H1 (cell line): Measurements from ENCODE around the gene MEGF11. TPM values are rescaled to one million over a fixed set of nuclear protein-coding genes. Genes with fewer than 3 reads are reported as not detected.

Experiments
- CTCF ChIA-PET: fragments of 300-600 bp; sonication (Branson Sonifier 250); formaldehyde crosslinking; loops from one replicate; lab custom pipeline; 2021; ENCODE audit not compliant: partially characterized antibody; lab: Charles Lee
- POLR2A ChIA-PET: fragments of 300-600 bp; sonication (Branson Sonifier 250); formaldehyde crosslinking; loops from one replicate; lab custom pipeline; 2021; ENCODE audit warnings: inconsistent platforms; ENCODE audit not compliant: partially characterized antibody; lab: Charles Lee
- DNase-seq, 2 experiments: peaks; one replicate each; pipeline versions ENCODE4 v3.0.0 to v3.0.0-alpha.2; 2010 to 2022; ENCODE audit warnings: low spot score in 2 of 2, low read depth in 1 of 2, mixed read lengths in 1 of 2
- FAIRE-seq: peaks from 2 replicates; lab custom pipeline; 2011; peaks lifted over from hg19 to GRCh38; lab: Jason Lieb, UNC
- H2AFZ ChIP-seq: 2 replicates; pipeline ENCODE4 v1.8.1; 2012; ENCODE audit warnings: low read length, inconsistent platforms
- H2AK5ac ChIP-seq: 2 replicates; pipeline ENCODE4 v1.6.1; 2013; ENCODE audit warnings: low read depth, low read length
- H2BK120ac ChIP-seq: replicated peaks from 2 replicates; pipeline ENCODE3; 2013; ENCODE audit warnings: low read depth, low read length, inconsistent platforms
- H2BK12ac ChIP-seq: 2 replicates; pipeline ENCODE4 v1.6.1; 2013; ENCODE audit warnings: low read depth, low read length
- H2BK15ac ChIP-seq: 2 replicates; pipeline ENCODE4 v1.6.1; 2013; ENCODE audit warnings: low read length
- H2BK20ac ChIP-seq: 2 replicates; pipeline ENCODE4 v1.6.1; 2013; ENCODE audit warnings: low read length
- H2BK5ac ChIP-seq: 2 replicates; pipeline ENCODE4 v1.6.1; 2013; ENCODE audit warnings: low read depth, low read length
- H3K14ac ChIP-seq: 2 replicates; pipeline ENCODE4 v1.6.1; 2013; ENCODE audit warnings: inconsistent platforms; ENCODE audit not compliant: insufficient read length
- H3K18ac ChIP-seq: 2 replicates; pipeline ENCODE4 v1.6.1; 2013; ENCODE audit warnings: low read length; ENCODE audit errors: extremely low read depth
- H3K23ac ChIP-seq: 2 replicates; pipeline ENCODE4 v1.6.1; 2013; ENCODE audit warnings: inconsistent platforms; ENCODE audit not compliant: insufficient read length
- H3K23me2 ChIP-seq: 2 replicates; pipeline ENCODE4 v1.6.1; 2013; ENCODE audit warnings: low read depth, low read length
- H3K27ac ChIP-seq: 2 replicates; pipeline ENCODE4 v1.6.1; 2011; ENCODE audit warnings: low read depth, low read length, inconsistent platforms
- H3K27me3 ChIP-seq, 4 experiments: replicated peaks in 1 of 4; 1 replicate in 1 of 4; 2 replicates in 3 of 4; pipeline versions ENCODE4 v1.6.1 to v1.8.1; 2011 to 2013; ENCODE audit warnings: low read length in 3 of 4, mild to moderate bottlenecking in 3 of 4, inconsistent platforms in 2 of 4, mixed read lengths in 2 of 4, moderate library complexity in 1 of 4; ENCODE audit not compliant: control insufficient read depth in 3 of 4, insufficient read depth in 3 of 4; ENCODE audit errors: extremely low read depth in 1 of 4
- H3K36me3 ChIP-seq, 4 experiments: 2 replicates each; pipeline versions ENCODE4 v1.6.1 to v1.8.1; 2011 to 2013; ENCODE audit warnings: mild to moderate bottlenecking in 4 of 4, low read length in 3 of 4, moderate library complexity in 2 of 4, control low read depth in 1 of 4, inconsistent platforms in 1 of 4; ENCODE audit not compliant: insufficient read depth in 4 of 4, control insufficient read depth in 2 of 4
- H3K4ac ChIP-seq: replicated peaks from 2 replicates; pipeline ENCODE3; 2013; ENCODE audit warnings: low read length, low read depth, mixed read lengths, inconsistent platforms; ENCODE audit not compliant: insufficient read length
- H3K4me1 ChIP-seq, 4 experiments: replicated peaks in 1 of 4; 1 replicate in 1 of 4; 2 replicates in 3 of 4; pipeline versions ENCODE4 v1.6.1 to v1.8.1; 2011 to 2013; ENCODE audit warnings: low read length in 3 of 4, inconsistent platforms in 2 of 4, mixed read lengths in 1 of 4; ENCODE audit not compliant: insufficient read depth in 4 of 4, control insufficient read depth in 3 of 4
- H3K4me2 ChIP-seq, 2 experiments: 2 replicates each; pipeline versions ENCODE4 v1.6.1 to v1.8.1; 2011 to 2013; ENCODE audit warnings: low read depth in 2 of 2, low read length in 2 of 2, control low read depth in 1 of 2, inconsistent platforms in 1 of 2, mild to moderate bottlenecking in 1 of 2; ENCODE audit not compliant: insufficient read depth in 1 of 2
- H3K4me3 ChIP-seq, 4 experiments: fragments of 200-600, 300-600 bp in 1 of 4; sonication (generic), shearing (Covaris generic), sonication (Bioruptor Twin) in 1 of 4; 2 replicates each; pipeline versions ENCODE4 v1.5.1 to v1.8.1; 2011 to 2016; ENCODE audit warnings: low read length in 4 of 4, low read depth in 3 of 4, control low read depth in 2 of 4, inconsistent platforms in 2 of 4, mild to moderate bottlenecking in 2 of 4, mixed read lengths in 1 of 4, moderate library complexity in 1 of 4; ENCODE audit not compliant: insufficient read depth in 2 of 4; ENCODE audit errors: extremely low read depth in 1 of 4
- H3K56ac ChIP-seq: replicated peaks from 2 replicates; pipeline ENCODE3; 2013; ENCODE audit warnings: low read depth, mild to moderate bottlenecking, mixed read lengths, low read length, inconsistent platforms; ENCODE audit not compliant: insufficient read length
- H3K79me1 ChIP-seq: 2 replicates; pipeline ENCODE4 v1.6.1; 2013; ENCODE audit warnings: low read depth, low read length, control low read depth
- H3K79me2 ChIP-seq, 2 experiments: 2 replicates each; pipeline versions ENCODE4 v1.6.1 to v1.8.1; 2012 to 2013; ENCODE audit warnings: low read length in 2 of 2, mild to moderate bottlenecking in 2 of 2, inconsistent platforms in 1 of 2; ENCODE audit not compliant: insufficient read depth in 2 of 2, control insufficient read depth in 1 of 2
- H3K9ac ChIP-seq, 4 experiments: replicated peaks in 1 of 4; 1 replicate in 1 of 4; 2 replicates in 3 of 4; pipeline versions ENCODE4 v1.6.1 to v1.8.1; 2011 to 2013; ENCODE audit warnings: low read depth in 3 of 4, low read length in 3 of 4, control low read depth in 2 of 4, mild to moderate bottlenecking in 2 of 4, moderate library complexity in 2 of 4, inconsistent platforms in 1 of 4; ENCODE audit errors: extremely low read depth in 1 of 4
- H3K9me3 ChIP-seq, 2 experiments: 2 replicates each; pipeline versions ENCODE4 v1.6.1 to v1.8.1; 2012 to 2013; ENCODE audit warnings: mild to moderate bottlenecking in 2 of 2, moderate library complexity in 2 of 2, control low read depth in 1 of 2, inconsistent platforms in 1 of 2, low read depth in 1 of 2, low read length in 1 of 2, mixed read lengths in 1 of 2; ENCODE audit not compliant: insufficient read depth in 2 of 2
- H4K20me1 ChIP-seq, 2 experiments: replicated peaks in 1 of 2; 2 replicates each; pipeline versions ENCODE3 to v1.8.1; 2011 to 2013; ENCODE audit warnings: inconsistent platforms in 2 of 2, low read length in 2 of 2, mild to moderate bottlenecking in 1 of 2; ENCODE audit not compliant: insufficient read depth in 2 of 2, control insufficient read depth in 1 of 2
- H4K5ac ChIP-seq: 2 replicates; pipeline ENCODE4 v1.6.1; 2013; ENCODE audit warnings: low read length, low read depth, mixed read lengths, inconsistent platforms; ENCODE audit not compliant: insufficient read length
- H4K8ac ChIP-seq: 2 replicates; pipeline ENCODE4 v1.8.0; 2013; ENCODE audit warnings: mild to moderate bottlenecking, moderate library complexity, low read length, inconsistent platforms; ENCODE audit not compliant: insufficient read depth; ENCODE audit errors: extremely low read depth
- H4K91ac ChIP-seq: replicated peaks from 2 replicates; pipeline ENCODE3; 2013; ENCODE audit warnings: low read length, mixed read lengths, inconsistent platforms; ENCODE audit not compliant: insufficient read length
- CBX5 ChIP-seq: fragments of 300-800, 300-1000 bp; sonication (generic); IDR thresholded peaks from 2 replicates; pipeline ENCODE4 v1.7.1; 2016; ENCODE audit warnings: antibody characterized with exemption, low read length, low read depth
- CBX8 ChIP-seq: fragments of 300-800, 300-1000 bp; sonication (generic); IDR thresholded peaks from 2 replicates; pipeline ENCODE4 v1.7.1; 2016; ENCODE audit warnings: low read depth, low read length, borderline replicate concordance
- E2F6 ChIP-seq: IDR thresholded peaks from 2 replicates; pipeline ENCODE4 v1.6.1; 2012; ENCODE audit warnings: inconsistent platforms
- EP300 ChIP-seq, 2 experiments: IDR thresholded peaks; 1 replicate in 1 of 2; 2 replicates in 1 of 2; pipeline ENCODE4 v1.6.1; 2011 to 2012; ENCODE audit warnings: low read depth in 2 of 2, low read length in 2 of 2, mild to moderate bottlenecking in 2 of 2, borderline replicate concordance in 1 of 2, inconsistent platforms in 1 of 2, moderate library complexity in 1 of 2
- FOSL1 ChIP-seq: IDR thresholded peaks from 2 replicates; pipeline ENCODE4 v1.6.1; 2011; ENCODE audit warnings: mild to moderate bottlenecking, low read depth, low read length, moderate library complexity; ENCODE audit not compliant: insufficient read depth
- JUND ChIP-seq: IDR thresholded peaks from 2 replicates; pipeline ENCODE4 v1.6.1; 2011; ENCODE audit warnings: mild to moderate bottlenecking, improper control_type of control experiment, low read length
- RAD21 ChIP-seq, 2 experiments: IDR thresholded peaks in 1 of 2; conservative IDR thresholded peaks in 1 of 2; 2 replicates each; pipeline ENCODE4 v1.6.1; 2011; ENCODE audit warnings: low read depth in 2 of 2, low read length in 2 of 2, improper control_type of control experiment in 1 of 2, inconsistent platforms in 1 of 2, mild to moderate bottlenecking in 1 of 2, moderate library complexity in 1 of 2
- SP1 ChIP-seq: IDR thresholded peaks from 2 replicates; pipeline ENCODE4 v1.6.1; 2011; ENCODE audit warnings: low read depth, low read length
- SP2 ChIP-seq: IDR thresholded peaks from 2 replicates; pipeline ENCODE4 v1.6.1; 2012; ENCODE audit warnings: mild to moderate bottlenecking, low read length, inconsistent platforms
- SP4 ChIP-seq: IDR thresholded peaks from 2 replicates; pipeline ENCODE4 v1.6.1; 2012; ENCODE audit warnings: low read length, inconsistent platforms
- WGBS, 2 experiments: shearing (Covaris generic) in 1 of 2; methylation state at CpG; one replicate each; pipeline versions ENCODE4 v1.1.6 to v1.1.7; 2013 to 2015; ENCODE audit warnings: low lambda C conversion rate in 2 of 2, mixed read lengths in 2 of 2, inconsistent platforms in 1 of 2, low coverage in 1 of 2, missing lambda C conversion rate in 1 of 2; ENCODE audit not compliant: insufficient replicate concordance in 2 of 2, insufficient coverage in 1 of 2, insufficient read length in 1 of 2; ENCODE audit errors: extremely low coverage in 1 of 2, missing lambda C conversion rate in 1 of 2; 5-methylcytosine and 5-hydroxymethylcytosine counted together
- polyA plus RNA-seq, 7 experiments: library from polyadenylated mRNA; depleted of rRNA in 3 of 7; stranded (reverse) in 5 of 7; unstranded in 2 of 7; fragments of >200 nt in 5 of 7; fragments of 200-250 nt in 2 of 7; gene quantifications; 1 replicate in 5 of 7; 2 replicates in 1 of 7; 4 replicates in 1 of 7; pipeline versions ENCODE4 v1.2.1 to v1.2.3, GENCODE V29; 2011 to 2013; ENCODE audit warnings: missing spikeins in 2 of 7, mixed read lengths in 2 of 7
- total RNA-seq: library from RNA; stranded (reverse); fragmentation: NEBNext Ultra II Directional; extraction: Animal tissue kit (Norgen Biotek cat#: 25700); gene quantifications from 2 replicates; pipeline ENCODE4 v1.2.1, GENCODE V29; 2021
- TF ChIP-seq, protein P1 (sequence below): IDR thresholded peaks from 2 replicates; pipeline ENCODE4 v1.6.1; 2012; ENCODE audit warnings: inconsistent platforms

MEGF11 gene
- total and polyA plus RNA-seq, 2 of the 8 experiments (the other 6 are each of a cell fraction or from before 2014, with no cell fraction given): 4.4 to 4.8 TPM

- peaks cover 10 to 21% (median 11%) of the 10 kb centered on the region in 4 experiments for H3K4me1 ChIP-seq
- H3K23me2 ChIP-seq: peaks cover 2% of the 10 kb centered on the region
- no peak overlapping the region for H3K9ac ChIP-seq
- H3K4me2 ChIP-seq: no peak overlapping the region
- no peak overlapping the region for H3K4me3 ChIP-seq
- TF ChIP-seq E2F6 (no peak), SP2 (no peak), SP4 (no peak), JUND (no peak), CBX5 (no peak), RAD21 (IDR thresholded peaks at IDR 0.05 in 1 of 2, conservative IDR thresholded peaks at IDR 0.05 in 1 of 2; ENCODE audit: low read depth in 2 of 2, low read length in 2 of 2) (no peak), EP300 (IDR thresholded peaks at IDR 0.05; ENCODE audit: borderline replicate concordance in 1 of 2, low read depth in 2 of 2, low read length in 2 of 2) (no peak), SP1 (no peak), CBX8 (no peak), FOSL1 (no peak)
- TF ChIP-seq, protein P1, sequence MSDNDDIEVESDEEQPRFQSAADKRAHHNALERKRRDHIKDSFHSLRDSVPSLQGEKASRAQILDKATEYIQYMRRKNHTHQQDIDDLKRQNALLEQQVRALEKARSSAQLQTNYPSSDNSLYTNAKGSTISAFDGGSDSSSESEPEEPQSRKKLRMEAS: no peak
- H2BK15ac ChIP-seq: no peak overlapping the region
- no peak overlapping the region for H3K23ac ChIP-seq
- no peaks in the 10 kb centered on the region for H3K79me1 ChIP-seq
- no peak overlapping the region for H3K27ac ChIP-seq
- no peak overlapping the region for H2AFZ ChIP-seq
- H3K36me3 ChIP-seq: no peaks in the 10 kb centered on the region
- no peak overlapping the region for H4K5ac ChIP-seq
- no peak overlapping the region for H3K56ac ChIP-seq
- 0 out of 2 replicates have a peak overlapping the region, but pooled peaks have one; percentile 26 for H2BK5ac ChIP-seq
- 84% methylated on average over 7 of the region's 7 CpGs; no CpG with 5 or more reads in 1 of the 2 experiments for WGBS, 2 experiments
- no peaks in the 10 kb centered on the region for H3K9me3 ChIP-seq
- ChIA-PET POLR2A (interaction anchor here (1.0 to 1.2 kb wide), 2 partner anchors 22 to 526 kb away, joined by 3 read pairs; partner anchors contain the start of genes RPL4 and ZWILCH), CTCF (interaction anchor here (0.6 to 7.8 kb wide), 14 partner anchors 8 to 399 kb away, joined by 3 to 70 read pairs (median 4); no protein-coding TSS in a partner anchor)
- no peak overlapping the region for H3K4ac ChIP-seq
- no peak overlapping the region for H2AK5ac ChIP-seq
- no peak for FAIRE-seq
- H4K20me1 ChIP-seq: no peaks in the 10 kb centered on the region
- H4K91ac ChIP-seq: peak overlapping the region; percentile 27
- 0 out of 2 replicates have a peak overlapping the region, but pooled peaks have one; percentile 43 for H2BK20ac ChIP-seq
- 0 out of 2 replicates have a peak overlapping the region, but pooled peaks have one; percentile 27 for H2BK12ac ChIP-seq
- no peak overlapping the region for H3K14ac ChIP-seq
- no peak overlapping the region for H3K18ac ChIP-seq
- H2BK120ac ChIP-seq: no peak overlapping the region
- 0 out of 2 replicates have a peak overlapping the region, but pooled peaks have one; percentile 1 for H4K8ac ChIP-seq
- no peaks in the 10 kb centered on the region for H3K27me3 ChIP-seq
- DNase-seq: no peak
- no peaks in the 10 kb centered on the region for H3K79me2 ChIP-seq
Measured at GRCh38 chr15:65979316-65979715, 274.2 kb downstream of the MEGF11 start.
